GM19324 (cell line): Measurements from ENCODE around the gene SET.
A peak's percentile ranks its signal among the peaks of the same experiment; 100 is the strongest.

ENCODE experiments used
- ATAC-seq: cut with Tn5 transposase; IDR thresholded peaks from one replicate; pipeline ENCODE4 v1.9.1; 2021; ENCODE audit warnings: mild to moderate bottlenecking, moderate library complexity; ENCODE audit not compliant: unreplicated experiment, low FRiP score

SET gene

GRCh38 chr9:128706671-128707381 lies 17.8 kb downstream of the SET start:
- ATAC-seq = no peak

- no peak for ATAC-seq
Measured at GRCh38 chr9:128707446-128707845, 18.4 kb downstream of the SET start.

GRCh38 chr9:128712451-128713410 lies 23.7 kb downstream of the SET start:
- ATAC-seq = no peak

GRCh38 chr9:128713411-128713780 lies 24.4 kb downstream of the SET start:
- no peak for ATAC-seq

GRCh38 chr9:128713941-128714573 lies 25.0 kb downstream of the SET start:
- ATAC-seq = no peak

GRCh38 chr9:128714586-128715435 lies 25.8 kb downstream of the SET start:
- ATAC-seq = no peak

- ATAC-seq = no peak
Measured at GRCh38 chr9:128715436-128715750, 26.4 kb downstream of the SET start.

GRCh38 chr9:128716581-128717254 lies 27.7 kb downstream of the SET start:
- no peak for ATAC-seq

GRCh38 chr9:128718047-128718446 lies 29.0 kb downstream of the SET start:
- ATAC-seq = no peak

GRCh38 chr9:128718475-128718874 lies 29.5 kb downstream of the SET start:
- no peak for ATAC-seq

GRCh38 chr9:128719919-128720605 lies 31.0 kb downstream of the SET start:
- ATAC-seq = no peak

- ATAC-seq = no peak
Measured at GRCh38 chr9:128720841-128721486, 31.9 kb downstream of the SET start.

- ATAC-seq = no peak
Measured at GRCh38 chr9:128721487-128722010, 32.5 kb downstream of the SET start.

GRCh38 chr9:128722380-128723351 lies 33.6 kb downstream of the SET start:
- no peak for ATAC-seq

- ATAC-seq = no peak
Measured at GRCh38 chr9:128723352-128723865, 34.4 kb downstream of the SET start.

- ATAC-seq = peak; percentile 92
Measured at GRCh38 chr9:128723866-128724743, 35.1 kb downstream of the SET start, which contains the start of gene ZDHHC12. Gene ZDHHC12, minus strand, starts transcription at chr9:128724127. Its CDS starts 34 bp downstream, at chr9:128724093.
